Type B pancreatic cell (in vitro differentiated cells): ENCODE results near the gene SLFN14. TPM values are rescaled to one million over a fixed set of nuclear protein-coding genes. Genes with fewer than 3 reads are reported as not detected.
A peak's percentile ranks its signal among the peaks of the same experiment; 100 is the strongest.
"Not testable (repeated sequence)": the region's sequence is repeated elsewhere in the genome, so short reads cannot be mapped to it uniquely, and the experiment has no call there.

ENCODE experiments used
- DNase-seq: peaks from one replicate; pipeline ENCODE4 v3.0.0; 2021; ENCODE audit warnings: mixed read lengths; ENCODE audit not compliant: unreplicated experiment; ENCODE audit errors: extremely low spot score
- H3K27ac Mint-ChIP-seq: 2 replicates; pipeline ENCODE4 v1.8.0; 2021; ENCODE audit warnings: mild to moderate bottlenecking, mixed read lengths
- H3K27me3 Mint-ChIP-seq: 2 replicates; pipeline ENCODE4 v1.8.0; 2021; ENCODE audit warnings: mixed read lengths
- H3K36me3 Mint-ChIP-seq: 2 replicates; pipeline ENCODE4 v1.8.0; 2021; ENCODE audit warnings: mixed read lengths
- H3K4me1 Mint-ChIP-seq: one replicate; pipeline ENCODE4 v1.8.0; 2021; ENCODE audit warnings: mixed read lengths; ENCODE audit not compliant: unreplicated experiment
- H3K4me3 Mint-ChIP-seq: 2 replicates; pipeline ENCODE4 v1.8.0; 2021; ENCODE audit warnings: mild to moderate bottlenecking, mixed read lengths
- H3K9me3 Mint-ChIP-seq: 2 replicates; pipeline ENCODE4 v1.8.0; 2021; ENCODE audit warnings: mixed read lengths
- CTCF ChIP-seq: fragments of 200-600 bp; sonication (generic); conservative IDR thresholded peaks from 2 replicates; pipeline ENCODE4 v1.5.0; 2021; ENCODE audit warnings: antibody characterized with exemption, mild to moderate bottlenecking
- total RNA-seq: library from RNA; stranded (reverse); gene quantifications from 2 replicates; pipeline ENCODE4 v1.2.1, GENCODE V29; 2021; ENCODE audit warnings: low replicate concordance

Gene SLFN14
- total RNA-seq, 1 donor from 2014 or later, result not detected

GRCh38 chr17:35540589-35541404 is 19.8 kb downstream of the SLFN14 start:
- no peak for TF ChIP-seq CTCF
- Mint-ChIP-seq H3K4me1 (no peaks in the 10 kb centered on the region), H3K4me3 (no peak overlapping the region), H3K9me3 (no peaks in the 10 kb centered on the region), H3K27ac (no peak overlapping the region), H3K27me3 (peaks cover 47% of the 10 kb centered on the region), H3K36me3 (no peaks in the 10 kb centered on the region)
- no peak for DNase-seq

GRCh38 chr17:35539659-35540026 is 21.0 kb downstream of the SLFN14 start:
- H3K36me3 Mint-ChIP-seq, result no peaks in the 10 kb centered on the region
- H3K4me1 Mint-ChIP-seq, result no peaks in the 10 kb centered on the region
- H3K27me3 Mint-ChIP-seq, result peaks cover 38% of the 10 kb centered on the region
- TF ChIP-seq CTCF, result peak; percentile 28
- H3K9me3 Mint-ChIP-seq, result no peaks in the 10 kb centered on the region
- no peak overlapping the region for H3K4me3 Mint-ChIP-seq
- H3K27ac Mint-ChIP-seq, result no peak overlapping the region
- no peak for DNase-seq

GRCh38 chr17:35537601-35538141 is 22.9 kb downstream of the SLFN14 start, which contains the start of gene SLFN12L:
SLFN12L (minus strand) TSS chr17:35537678; CDS start chr17:35522364, 15,314 bp downstream.
- H3K27ac Mint-ChIP-seq, result no peak within 1 kb of the TSS
- H3K36me3 Mint-ChIP-seq, result no peaks in the 10 kb centered on the region
- H3K4me3 Mint-ChIP-seq, result no peak within 1 kb of the TSS
- H3K4me1 Mint-ChIP-seq, result no peaks in the 10 kb centered on the region
- no peaks in the 10 kb centered on the region for H3K9me3 Mint-ChIP-seq
- H3K27me3 Mint-ChIP-seq, result peaks cover 28% of the 10 kb centered on the region
- TF ChIP-seq CTCF, result no peak
- DNase-seq, result no peak

- no peak for DNase-seq
- no peaks in the 10 kb centered on the region for H3K4me1 Mint-ChIP-seq
- H3K27ac Mint-ChIP-seq, result no peak overlapping the region
- H3K27me3 Mint-ChIP-seq, result peaks cover 28% of the 10 kb centered on the region
- H3K4me3 Mint-ChIP-seq, result no peak overlapping the region
- no peak for TF ChIP-seq CTCF
- H3K9me3 Mint-ChIP-seq, result no peaks in the 10 kb centered on the region
- no peaks in the 10 kb centered on the region for H3K36me3 Mint-ChIP-seq
Observed at GRCh38 chr17:35536664-35537171, 23.9 kb downstream of the SLFN14 start.

- not testable (repeated sequence) for H3K9me3 Mint-ChIP-seq, H3K27ac Mint-ChIP-seq, H3K4me1 Mint-ChIP-seq, H3K36me3 Mint-ChIP-seq, DNase-seq, H3K4me3 Mint-ChIP-seq
- H3K27me3 Mint-ChIP-seq, result peaks cover 18% of the 10 kb centered on the region
Observed at GRCh38 chr17:35535406-35535805, 25.2 kb downstream of the SLFN14 start.

GRCh38 chr17:35534576-35535093 is 26.0 kb downstream of the SLFN14 start:
- Mint-ChIP-seq H3K9me3 (no peaks in the 10 kb centered on the region), H3K4me1 (no peaks in the 10 kb centered on the region), H3K4me3 (no peak overlapping the region), H3K27me3 (peaks cover 13% of the 10 kb centered on the region), H3K27ac (no peak overlapping the region), H3K36me3 (no peaks in the 10 kb centered on the region)
- TF ChIP-seq CTCF, result no peak
- DNase-seq, result no peak
